GM18505 (cell line): ENCODE data around the gene SNAI1.

Source experiments
- ATAC-seq: cut with Tn5 transposase; IDR thresholded peaks from one replicate; pipeline ENCODE4 v1.9.1; 2021; ENCODE audit not compliant: unreplicated experiment
- POLR2A ChIP-seq: IDR thresholded peaks from 4 replicates; pipeline ENCODE4 v1.6.1; 2011; ENCODE audit warnings: borderline replicate concordance; ENCODE audit not compliant: insufficient read depth, insufficient read length; ENCODE audit errors: extremely low read depth

SNAI1 gene

GRCh38 chr20:50020288-50020687 lies 37.5 kb downstream of the SNAI1 start:
- ATAC-seq: no peak
- TF ChIP-seq POLR2A: no peak

DNA sequence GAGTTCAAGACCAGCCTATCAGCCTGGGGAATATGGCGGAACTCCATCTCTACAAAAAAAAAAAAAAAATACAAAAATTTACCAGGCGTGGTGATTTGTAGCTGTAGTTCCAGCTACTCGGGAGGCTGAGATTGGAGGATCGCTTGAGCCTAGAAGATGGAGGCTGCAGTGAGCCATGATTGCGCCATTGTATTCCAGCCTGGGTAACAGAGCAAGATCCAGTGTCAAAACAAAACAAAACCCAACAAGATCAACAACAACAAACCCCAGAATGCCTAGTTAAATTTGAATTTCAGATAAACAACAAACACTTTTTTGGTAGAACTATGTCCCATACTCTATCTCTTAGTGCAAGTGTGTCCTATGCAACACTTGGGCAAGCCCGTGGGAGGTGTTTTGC lies 39.9 kb downstream of the SNAI1 start:
- TF ChIP-seq POLR2A: no peak
- no peak for ATAC-seq

GRCh38 chr20:50023116-50023805 lies 40.5 kb downstream of the SNAI1 start:
- TF ChIP-seq POLR2A: no peak
- no peak for ATAC-seq

DNA sequence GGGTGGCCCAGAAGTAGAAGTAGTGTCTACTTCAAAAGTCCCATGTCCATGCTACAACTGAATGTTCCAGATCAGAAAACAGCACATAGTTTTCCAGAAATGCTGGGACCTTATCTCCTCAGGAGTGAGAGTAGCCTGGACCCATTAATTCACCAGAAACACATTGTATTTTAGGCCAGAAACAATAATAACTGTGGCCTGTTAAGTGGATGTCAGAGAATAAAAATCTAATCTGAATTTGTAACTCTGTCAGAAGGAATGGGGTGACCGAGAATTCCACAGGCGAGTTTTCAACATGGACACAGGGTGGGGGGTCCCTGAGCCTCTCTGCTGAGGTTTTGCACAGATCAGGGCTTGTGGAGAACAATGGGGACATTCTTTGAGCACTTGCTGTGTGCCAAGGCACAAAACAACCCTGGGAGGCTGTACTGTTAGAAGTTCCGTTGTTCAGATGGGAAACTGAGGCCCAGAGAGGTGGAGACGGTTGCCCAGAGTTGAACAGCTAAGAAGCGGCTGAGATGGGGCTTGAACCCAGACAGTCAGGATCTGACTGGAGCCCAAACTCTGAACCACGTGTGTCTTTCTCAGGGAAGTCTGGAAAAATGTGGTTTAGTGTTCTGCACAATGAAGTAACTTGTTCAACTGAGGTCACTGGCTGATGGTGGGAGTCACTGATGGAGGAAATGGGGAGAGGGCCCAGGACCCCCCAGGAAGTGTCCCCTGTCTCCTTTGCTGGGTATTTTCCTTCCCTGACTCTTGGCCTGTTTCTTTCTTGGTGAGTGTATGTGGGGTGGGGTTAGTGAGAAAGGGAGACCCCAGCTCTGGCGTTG lies 44.2 kb downstream of the SNAI1 start:
- no peak for TF ChIP-seq POLR2A
- ATAC-seq: no peak

- no peak for ATAC-seq
- no peak for TF ChIP-seq POLR2A
Observed at GRCh38 chr20:50027611-50028105, 44.9 kb downstream of the SNAI1 start.

DNA sequence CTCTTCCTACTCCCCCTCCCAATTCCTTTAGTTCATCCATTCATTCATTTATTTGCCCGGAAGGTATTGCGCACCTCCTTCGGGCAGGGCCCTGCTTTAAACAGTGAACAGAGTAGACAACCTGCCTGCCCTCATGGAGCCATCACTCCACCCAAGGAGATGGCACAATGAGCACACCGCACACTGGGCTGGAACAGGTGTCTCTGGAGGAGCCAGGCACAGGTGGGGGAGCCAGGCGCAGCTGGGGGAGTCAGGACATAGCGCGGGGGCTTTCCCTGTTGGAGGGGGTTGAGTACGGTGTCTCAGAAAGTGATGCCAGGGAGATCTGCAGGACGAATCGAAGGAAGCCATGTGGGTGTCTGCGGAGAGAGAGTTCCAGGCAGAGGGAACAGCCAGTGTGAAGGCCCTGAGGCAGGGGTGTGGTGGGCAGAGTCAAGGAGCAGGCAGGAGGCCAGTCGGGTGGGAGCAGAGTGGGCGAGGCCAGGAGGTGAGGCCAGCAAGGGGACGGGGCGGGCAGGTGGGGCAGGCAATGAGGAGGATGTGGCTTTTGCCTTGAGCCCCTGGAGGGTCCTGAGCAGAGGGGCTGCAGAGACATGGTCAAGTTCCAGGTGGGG lies 46.4 kb downstream of the SNAI1 start:
- no peak for TF ChIP-seq POLR2A
- ATAC-seq: no peak

DNA sequence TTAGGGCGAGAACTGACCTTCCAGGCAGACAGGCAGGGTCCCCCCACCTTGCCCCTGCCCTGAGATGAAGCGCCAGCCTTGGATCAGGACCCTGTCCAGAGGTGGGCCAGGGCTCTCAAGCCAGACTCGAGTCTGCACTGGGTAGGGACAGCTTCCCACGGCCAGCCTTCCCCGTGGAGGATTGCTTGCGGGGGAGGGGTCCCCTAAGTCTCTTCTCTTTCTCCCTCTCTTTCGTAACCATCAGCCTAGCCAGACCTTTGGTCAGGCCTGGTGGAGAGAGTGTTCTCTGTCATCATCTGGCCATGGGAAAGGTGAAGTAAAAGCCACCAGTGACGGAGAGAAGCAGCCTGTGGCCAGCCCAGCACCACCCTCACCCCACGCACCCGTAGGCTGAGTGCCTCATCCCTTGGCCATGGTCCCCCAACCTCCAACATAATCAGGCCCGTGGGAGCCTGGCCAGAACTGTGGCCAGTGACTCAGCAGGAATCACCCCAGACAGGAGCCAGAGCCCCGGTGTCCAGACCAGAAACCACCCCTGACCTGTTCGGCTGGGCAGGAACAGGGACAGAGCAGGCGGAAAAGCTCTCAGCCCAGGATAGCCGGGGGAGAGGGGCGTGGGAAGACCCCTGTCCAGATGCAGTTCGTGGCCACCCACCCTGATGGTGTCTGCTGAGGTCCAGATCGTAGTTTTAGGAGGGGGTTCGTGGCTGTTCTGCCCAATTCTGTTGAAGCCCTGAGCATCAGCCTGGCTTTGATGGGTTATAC lies 47.1 kb downstream of the SNAI1 start:
- no peak for ATAC-seq
- TF ChIP-seq POLR2A: no peak

GRCh38 chr20:50032955-50033666 lies 50.3 kb downstream of the SNAI1 start:
- TF ChIP-seq POLR2A: no peak
- ATAC-seq: no peak

- no peak for ATAC-seq
- TF ChIP-seq POLR2A: no peak
Observed at GRCh38 chr20:50034567-50035180, 51.9 kb downstream of the SNAI1 start.

- ATAC-seq: no peak
- no peak for TF ChIP-seq POLR2A
Observed at GRCh38 chr20:50036703-50037102, 53.9 kb downstream of the SNAI1 start.

- no peak for TF ChIP-seq POLR2A
- ATAC-seq: no peak
Observed at GRCh38 chr20:50037123-50037522, 54.3 kb downstream of the SNAI1 start.

DNA sequence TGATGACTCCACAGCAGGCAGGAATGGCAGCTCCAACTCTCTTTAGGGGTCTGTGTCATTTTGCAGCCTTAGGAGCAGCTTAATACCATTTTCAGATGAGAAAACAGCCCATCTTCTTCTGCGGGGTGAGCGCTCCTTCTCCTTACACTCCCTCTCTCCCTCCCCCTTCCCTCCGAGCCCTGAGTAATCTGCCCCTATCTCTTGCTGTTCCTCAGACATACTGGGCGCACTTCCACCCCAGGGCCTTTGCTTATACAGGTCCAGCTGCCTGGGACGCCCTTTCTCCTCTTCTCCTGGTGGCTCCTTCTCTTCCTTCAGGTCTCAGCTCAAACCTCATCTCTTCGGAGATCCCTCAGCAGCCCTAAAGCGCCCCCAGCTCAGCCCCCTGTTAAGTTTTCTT lies 54.8 kb downstream of the SNAI1 start:
- no peak for ATAC-seq
- no peak for TF ChIP-seq POLR2A
